ENCODE results near the gene RAB37.

The RAB37 gene

GRCh38 chr17:74790161-74791058 lies 53.4 kb downstream of the RAB37 start:
- TF ChIP-seq PRDM1 (tag by site-specific recombination; IDR thresholded peaks at IDR 0.05), result no peak
- TF ChIP-seq ZNF48 (tag by site-specific recombination; IDR thresholded peaks at IDR 0.05), result no peak
- H3K27ac ChIP-seq (ENCODE audit: extremely low read depth, low read depth, low read length), result no peak overlapping the region
- no peaks in the 10 kb centered on the region for H3K9me3 ChIP-seq (ENCODE audit: control insufficient read depth, insufficient read depth, low read depth, low read length)
- peaks cover 0 to 69% of the 10 kb centered on the region in 2 experiments; a peak in 2 of 3 replicates for H3K36me3 ChIP-seq (ENCODE audit: control insufficient read depth in 2 of 2, insufficient read depth in 1 of 2, low read length in 2 of 2)
- CTCF ChIA-PET, result interaction anchor here (0.6 to 10.9 kb wide), 42 partner anchors 10 to 546 kb away, joined by 3 to 338 read pairs (median 5); partner anchors contain the start of genes FDXR, GRIN2C and NAT9
- POLR2A ChIA-PET, result interaction anchor here (0.6 to 1.9 kb wide), 4 partner anchors 53 to 844 kb away, joined by 3 to 6 read pairs (median 4); partner anchors contain the start of gene FDXR
- no peaks in the 10 kb centered on the region for H3K4me1 ChIP-seq (ENCODE audit: control insufficient read depth, insufficient read depth, low read length)
- no peak overlapping the region for H3K4me3 ChIP-seq (ENCODE audit: low read depth, low read length)

GRCh38 chr17:74792586-74793105 lies 55.6 kb downstream of the RAB37 start:
- Histone ChIP-seq H3K9me3 (ENCODE audit: control insufficient read depth, insufficient read depth, low read depth, low read length) (no peaks in the 10 kb centered on the region), H3K36me3 (ENCODE audit: control insufficient read depth in 2 of 2, insufficient read depth in 1 of 2, low read length in 2 of 2) (peaks cover 0 to 74% of the 10 kb centered on the region in 2 experiments; a peak in 2 of 3 replicates), H3K4me1 (ENCODE audit: control insufficient read depth, insufficient read depth, low read length) (no peaks in the 10 kb centered on the region), H3K4me3 (ENCODE audit: low read depth, low read length) (no peak overlapping the region), H3K27ac (ENCODE audit: extremely low read depth, low read depth, low read length) (no peak overlapping the region)
- TF ChIP-seq GLIS1 (tag by site-specific recombination; IDR thresholded peaks at IDR 0.05), result no peak
- POLR2A ChIA-PET, result interaction anchor here (1.0 to 1.2 kb wide), 2 partner anchors 50 to 70 kb away, joined by 3 to 4 read pairs; no protein-coding TSS in a partner anchor
- CTCF ChIA-PET, result interaction anchor here (0.6 to 10.9 kb wide), 18 partner anchors 8 to 787 kb away, joined by 3 to 338 read pairs (median 20); partner anchors contain the start of genes FDXR, GRIN2C and NAT9

- H3K27ac ChIP-seq (ENCODE audit: extremely low read depth, low read depth, low read length), result no peak overlapping the region
- peaks cover 0 to 85% of the 10 kb centered on the region in 2 experiments; a peak in 2 of 3 replicates for H3K36me3 ChIP-seq (ENCODE audit: control insufficient read depth in 2 of 2, insufficient read depth in 1 of 2, low read length in 2 of 2)
- no peaks in the 10 kb centered on the region for H3K9me3 ChIP-seq (ENCODE audit: control insufficient read depth, insufficient read depth, low read depth, low read length)
- no peak for TF ChIP-seq ZBTB20 (tag by site-specific recombination; IDR thresholded peaks at IDR 0.05)
- no peak for TF ChIP-seq WT1 (tag by site-specific recombination; IDR thresholded peaks at IDR 0.05)
- H3K4me3 ChIP-seq (ENCODE audit: low read depth, low read length), result no peak overlapping the region
- POLR2A ChIA-PET, result no interaction called here
- CTCF ChIA-PET, result interaction anchor here (0.7 to 10.9 kb wide), 4 partner anchors 47 to 162 kb away, joined by 3 to 338 read pairs (median 5); partner anchors contain the start of gene GRIN2C
- H3K4me1 ChIP-seq (ENCODE audit: control insufficient read depth, insufficient read depth, low read length), result no peaks in the 10 kb centered on the region
Observed at GRCh38 chr17:74795327-74796020, 58.4 kb downstream of the RAB37 start.

GRCh38 chr17:74796211-74796610 lies 59.2 kb downstream of the RAB37 start:
- H3K27ac ChIP-seq (ENCODE audit: extremely low read depth, low read depth, low read length), result no peak overlapping the region
- H3K4me1 ChIP-seq (ENCODE audit: control insufficient read depth, insufficient read depth, low read length), result no peaks in the 10 kb centered on the region
- H3K4me3 ChIP-seq (ENCODE audit: low read depth, low read length), result no peak overlapping the region
- peaks cover 0 to 88% of the 10 kb centered on the region in 2 experiments; a peak in 2 of 3 replicates for H3K36me3 ChIP-seq (ENCODE audit: control insufficient read depth in 2 of 2, insufficient read depth in 1 of 2, low read length in 2 of 2)
- CTCF ChIA-PET, result interaction anchor here (0.5 to 10.9 kb wide), 4 partner anchors 51 to 161 kb away, joined by 3 to 338 read pairs (median 4); partner anchors contain the start of gene GRIN2C
- POLR2A ChIA-PET, result no interaction called here
- no peaks in the 10 kb centered on the region for H3K9me3 ChIP-seq (ENCODE audit: control insufficient read depth, insufficient read depth, low read depth, low read length)
- TF ChIP-seq ZNF341 (tag by site-specific recombination; IDR thresholded peaks at IDR 0.05; ENCODE audit: low read depth), result no peak
- TF ChIP-seq ZNF157 (tag by site-specific recombination; IDR thresholded peaks at IDR 0.05), result no peak
- TF ChIP-seq GLI2 (tag by site-specific recombination; IDR thresholded peaks at IDR 0.05; ENCODE audit: borderline replicate concordance, low read depth), result no peak
- no peak for TF ChIP-seq ZNF585B (tag by site-specific recombination; IDR thresholded peaks at IDR 0.05)
- TF ChIP-seq TSHZ1 (tag by site-specific recombination; IDR thresholded peaks at IDR 0.05; ENCODE audit: borderline replicate concordance), result no peak
- no peak for TF ChIP-seq PRDM6 (tag by site-specific recombination; IDR thresholded peaks at IDR 0.05)
- no peak for TF ChIP-seq ZNF138 (tag by site-specific recombination; IDR thresholded peaks at IDR 0.05; ENCODE audit: borderline replicate concordance)
- TF ChIP-seq ZNF510 (tag by site-specific recombination; IDR thresholded peaks at IDR 0.05; ENCODE audit: insufficient replicate concordance), result no peak
- TF ChIP-seq ZNF514 (tag by site-specific recombination; IDR thresholded peaks at IDR 0.05), result no peak
- TF ChIP-seq ZNF658 (tag by site-specific recombination; IDR thresholded peaks at IDR 0.05), result no peak
- no peak for TF ChIP-seq HOXC10 (CRISPR knock-in tag; IDR thresholded peaks at IDR 0.05)
- TF ChIP-seq MEIS1 (CRISPR knock-in tag; IDR thresholded peaks at IDR 0.05; ENCODE audit: borderline replicate concordance), result no peak
- no peak for TF ChIP-seq ZNF664 (tag by site-specific recombination; IDR thresholded peaks at IDR 0.05)
- no peak for TF ChIP-seq ZNF140 (tag by site-specific recombination; IDR thresholded peaks at IDR 0.05)
- TF ChIP-seq ZEB2 (tag by site-specific recombination; IDR thresholded peaks at IDR 0.05), result no peak

Data from HEK293 (cell line).